Retina (tissue), 1 donor: ENCODE results near the gene ODF2.
"Not testable (repeated sequence)": the region's sequence is repeated elsewhere in the genome, so short reads cannot be mapped to it uniquely, and the experiment has no call there.

ENCODE experiments used
- DNase-seq: peaks from one replicate; pipeline ENCODE4 v3.0.0-alpha.2; 2016

The ODF2 gene

DNA sequence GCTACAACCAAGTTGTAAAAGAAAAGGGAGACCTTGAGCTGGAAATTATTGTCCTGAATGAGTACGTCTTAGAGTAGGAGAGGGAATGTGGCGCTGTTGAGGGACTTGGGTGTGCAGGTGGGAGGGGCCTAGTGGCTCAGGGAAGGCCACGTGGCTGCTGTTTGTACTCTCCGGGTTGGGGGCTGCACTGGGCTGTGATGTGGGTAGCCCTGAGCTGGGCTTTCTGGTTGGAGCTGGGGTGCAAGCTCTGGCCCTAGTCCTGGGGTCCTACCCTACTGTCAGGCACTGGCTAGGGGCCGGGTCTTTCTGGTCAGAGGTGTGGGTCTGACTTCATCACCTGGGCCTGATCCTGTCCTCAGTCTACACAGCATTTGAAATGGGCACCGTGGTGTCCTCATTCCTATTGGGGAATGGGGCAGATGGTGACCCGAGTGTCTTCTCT is 29.6 kb downstream of the ODF2 start:
- no peak for DNase-seq

DNA sequence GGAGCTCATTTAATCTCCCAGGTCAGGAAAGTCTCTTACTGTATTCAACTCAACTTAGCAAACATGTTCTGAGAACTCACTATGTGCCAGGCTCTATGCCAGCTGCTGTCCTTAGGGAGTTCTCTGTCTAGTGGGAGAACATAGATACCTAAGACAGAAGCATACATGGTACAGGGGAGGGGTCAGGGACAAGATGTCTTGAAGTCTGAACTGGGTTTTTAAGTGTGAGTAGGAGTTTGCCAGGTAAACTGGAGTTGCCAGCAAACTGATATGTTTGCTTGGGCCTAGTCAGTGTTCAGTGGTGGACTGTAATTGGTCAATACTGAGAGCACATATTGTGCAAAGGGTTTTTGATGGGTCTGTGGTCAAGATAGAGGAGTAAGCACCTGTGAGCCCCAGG is 30.4 kb downstream of the ODF2 start:
- no peak for DNase-seq

DNA sequence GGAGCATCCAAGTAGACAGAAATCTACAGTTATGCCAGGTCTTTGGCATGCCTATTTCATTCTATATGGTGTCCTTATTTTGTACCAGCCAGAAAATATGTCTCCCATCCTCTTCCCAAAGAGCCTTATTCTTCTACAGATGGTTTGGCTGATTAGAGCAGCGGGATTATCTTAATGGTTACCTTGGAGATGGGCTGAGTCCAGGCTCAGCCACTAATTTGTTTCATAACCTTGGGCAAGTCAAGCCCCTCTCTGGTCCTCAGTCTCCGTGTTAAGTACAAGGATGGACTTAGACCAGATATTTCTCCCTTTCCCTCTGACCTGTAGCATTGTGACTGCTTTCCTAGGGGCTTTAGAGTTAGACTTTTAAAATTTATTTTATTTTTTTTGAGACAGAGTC is 37.6 kb downstream of the ODF2 start:
- DNase-seq = no peak

DNA sequence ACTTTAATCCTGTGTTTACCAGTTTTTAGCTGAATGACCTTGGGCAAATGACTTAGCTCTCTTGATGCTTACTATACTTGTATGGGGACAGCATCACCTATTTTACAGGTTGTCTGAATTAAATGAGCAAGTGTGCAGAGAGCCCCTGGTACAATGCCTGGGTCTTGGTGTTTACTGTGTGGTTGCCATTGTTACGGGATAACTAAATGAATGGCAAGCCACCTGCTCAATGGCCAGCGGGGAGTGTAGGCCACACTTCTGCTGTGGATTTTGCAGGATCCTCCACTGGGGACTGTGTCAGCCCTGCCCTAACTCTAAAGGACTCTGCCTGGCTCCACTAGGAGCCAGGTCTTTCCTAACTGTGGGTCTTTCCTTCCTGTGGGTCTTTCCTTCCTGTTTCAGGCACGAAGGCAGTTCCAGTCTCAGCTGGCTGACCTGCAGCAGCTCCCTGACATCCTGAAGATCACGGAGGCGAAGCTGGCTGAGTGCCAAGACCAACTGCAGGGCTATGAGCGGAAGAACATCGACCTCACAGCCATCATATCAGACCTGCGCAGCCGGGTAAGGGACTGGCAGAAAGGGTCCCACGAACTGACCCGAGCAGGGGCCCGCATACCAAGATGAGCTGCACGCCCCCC is 38.4 kb downstream of the ODF2 start:
- no peak for DNase-seq

DNA sequence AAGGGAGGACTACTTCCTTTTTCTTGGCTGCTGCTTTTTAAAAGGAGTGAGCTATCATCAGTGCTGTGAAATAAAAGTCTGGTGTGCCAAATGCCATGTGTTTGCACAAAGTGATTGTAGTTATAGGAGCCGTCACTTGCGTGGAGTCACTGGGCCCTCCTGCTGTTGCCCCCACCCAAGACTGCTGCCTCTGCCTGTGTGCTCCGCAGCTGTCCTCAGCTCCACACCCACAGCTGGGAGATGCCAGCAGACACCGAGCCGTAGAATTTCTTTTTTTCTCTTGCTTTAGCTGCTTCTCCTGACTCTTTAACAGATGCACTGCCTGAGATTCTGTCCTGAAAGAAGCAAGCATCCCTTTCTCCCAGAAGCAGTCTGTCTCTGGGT is 38.9 kb downstream of the ODF2 start:
- no peak for DNase-seq

DNA sequence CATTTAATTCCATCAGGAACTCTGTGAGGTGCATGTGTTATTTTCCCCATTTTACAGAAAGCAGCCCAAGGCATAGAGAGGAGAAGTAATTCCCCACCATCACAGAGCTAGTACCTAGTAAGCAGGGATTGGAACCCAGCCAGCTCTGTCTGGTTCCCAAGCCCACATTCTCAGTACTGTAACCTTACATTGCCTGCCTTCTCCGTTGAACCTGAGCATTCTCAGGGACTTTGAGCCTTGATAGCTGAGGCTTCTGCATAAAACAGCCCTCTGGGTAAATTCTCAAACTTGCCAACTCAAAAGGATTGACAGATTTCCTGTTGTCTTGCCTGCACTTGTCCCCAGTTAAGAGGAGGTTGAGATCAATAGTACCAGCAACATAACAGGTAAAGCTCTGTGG is 39.5 kb downstream of the ODF2 start:
- no peak for DNase-seq

DNA sequence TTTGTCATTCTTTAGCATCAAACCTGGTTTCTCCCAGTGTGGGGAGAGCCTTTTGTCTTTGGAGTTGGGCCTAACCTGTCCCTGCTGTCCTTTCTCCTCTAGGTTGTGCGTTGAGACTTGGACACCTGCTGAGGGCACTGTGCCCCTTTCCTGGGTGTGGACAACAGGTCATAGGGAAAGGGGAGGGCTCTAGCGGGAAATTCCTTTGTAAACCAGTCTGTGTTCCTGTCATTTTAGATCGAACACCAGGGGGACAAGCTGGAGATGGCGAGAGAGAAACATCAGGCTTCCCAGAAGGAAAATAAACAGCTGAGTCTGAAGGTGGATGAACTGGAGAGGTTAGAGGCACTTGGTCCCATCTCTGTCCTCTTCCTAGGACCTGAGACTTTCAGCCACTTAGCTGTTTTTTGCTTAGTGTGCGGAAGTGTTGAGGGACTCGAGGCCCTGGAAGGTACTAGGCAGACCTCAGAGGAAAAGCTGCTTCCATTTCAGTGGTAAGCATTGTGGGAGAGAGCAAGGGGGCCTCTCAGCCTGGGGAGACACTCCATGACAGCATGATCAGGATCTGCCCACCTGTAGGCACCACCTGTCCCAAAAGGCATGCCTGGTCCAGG is 40.1 kb downstream of the ODF2 start:
- DNase-seq = no peak

DNA sequence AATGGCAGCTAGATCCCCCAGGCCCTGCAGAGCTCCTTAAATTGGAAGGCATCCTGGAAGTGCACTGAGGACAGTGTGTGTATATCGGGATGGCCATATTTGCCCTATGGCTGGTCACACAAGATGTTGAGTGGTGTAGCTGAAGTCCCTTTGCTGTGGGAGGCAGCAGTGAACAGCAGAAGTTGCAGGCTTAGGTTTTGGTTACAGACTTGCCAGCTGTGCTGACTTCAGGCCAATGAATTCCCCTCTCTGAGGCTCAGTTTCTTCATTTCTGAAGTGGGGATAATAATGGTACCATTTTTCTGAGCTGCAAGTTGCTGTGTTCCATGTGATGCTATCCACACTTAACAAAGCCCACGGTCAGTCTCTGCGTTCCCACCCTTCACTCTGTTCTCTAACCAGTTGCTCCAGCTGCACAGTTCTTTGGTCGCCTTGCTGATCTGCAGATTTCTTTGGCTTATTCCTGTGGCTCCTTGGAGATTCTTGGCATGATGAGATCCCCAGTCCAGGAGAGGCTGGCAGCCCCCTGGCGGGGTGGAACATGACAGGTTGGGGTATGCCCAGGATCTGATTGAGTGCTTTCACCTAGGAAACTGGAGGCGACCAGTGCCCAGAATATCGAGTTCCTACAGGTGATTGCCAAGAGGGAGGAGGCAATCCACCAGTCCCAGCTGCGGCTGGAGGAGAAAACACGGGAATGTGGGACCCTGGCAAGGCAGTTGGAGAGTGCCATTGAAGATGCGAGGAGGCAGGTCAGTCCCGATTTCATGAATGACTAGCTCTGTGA is 42.2 kb downstream of the ODF2 start:
- no peak for DNase-seq

DNA sequence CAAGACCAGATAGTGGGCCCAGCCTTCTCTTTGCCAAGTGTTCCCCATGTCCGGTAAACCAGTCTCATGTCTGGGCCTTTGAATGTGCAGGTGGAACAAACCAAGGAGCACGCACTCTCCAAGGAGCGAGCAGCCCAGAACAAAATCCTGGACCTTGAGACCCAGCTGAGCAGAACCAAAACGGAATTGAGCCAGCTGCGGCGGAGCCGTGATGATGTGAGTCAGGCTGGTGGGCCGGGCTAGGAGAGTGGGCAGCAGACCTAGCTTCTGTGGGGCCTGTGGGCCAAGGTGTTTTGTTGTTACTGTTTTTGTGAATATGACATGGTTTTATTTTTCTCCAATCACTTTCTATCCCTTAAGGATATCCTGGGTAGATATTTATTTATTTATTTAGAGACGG is 43.1 kb downstream of the ODF2 start:
- no peak for DNase-seq

DNA sequence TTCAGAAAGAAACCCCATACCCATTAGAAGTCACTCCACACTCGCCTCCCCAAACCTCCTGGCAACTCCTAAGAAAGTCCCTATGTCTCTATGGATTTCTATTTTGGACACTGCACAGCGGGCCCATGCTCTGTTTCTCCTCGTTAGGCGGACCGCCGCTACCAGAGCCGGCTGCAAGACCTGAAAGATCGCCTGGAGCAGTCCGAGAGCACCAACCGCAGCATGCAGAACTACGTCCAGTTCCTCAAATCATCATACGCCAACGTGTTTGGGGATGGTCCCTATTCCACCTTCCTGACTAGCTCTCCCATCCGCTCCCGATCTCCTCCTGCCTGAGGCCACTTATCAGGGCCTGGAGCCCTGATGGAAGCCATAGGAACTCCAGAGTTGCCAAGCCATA is 44.1 kb downstream of the ODF2 start:
- DNase-seq = no peak

DNA sequence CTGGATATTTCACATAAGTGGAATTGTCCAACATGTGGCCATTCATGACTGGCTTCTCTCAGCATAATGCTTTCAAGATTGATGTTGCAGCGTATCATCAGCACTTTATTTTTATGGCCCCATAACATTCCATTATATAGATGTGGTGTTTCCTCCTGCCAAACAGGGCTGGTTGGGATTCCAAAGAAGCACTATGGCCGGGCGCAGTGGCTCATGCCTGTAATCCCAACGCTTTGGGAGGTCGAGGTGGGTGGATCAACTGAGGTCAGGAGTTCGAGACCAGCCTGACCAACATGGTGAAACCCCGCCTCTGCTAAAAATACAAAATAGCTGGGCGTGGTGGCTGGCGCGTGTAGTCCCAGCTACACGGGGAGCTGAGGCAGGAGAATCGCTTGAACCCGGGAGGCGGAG is 47.6 kb downstream of the ODF2 start:
- DNase-seq = not testable (repeated sequence)

DNA sequence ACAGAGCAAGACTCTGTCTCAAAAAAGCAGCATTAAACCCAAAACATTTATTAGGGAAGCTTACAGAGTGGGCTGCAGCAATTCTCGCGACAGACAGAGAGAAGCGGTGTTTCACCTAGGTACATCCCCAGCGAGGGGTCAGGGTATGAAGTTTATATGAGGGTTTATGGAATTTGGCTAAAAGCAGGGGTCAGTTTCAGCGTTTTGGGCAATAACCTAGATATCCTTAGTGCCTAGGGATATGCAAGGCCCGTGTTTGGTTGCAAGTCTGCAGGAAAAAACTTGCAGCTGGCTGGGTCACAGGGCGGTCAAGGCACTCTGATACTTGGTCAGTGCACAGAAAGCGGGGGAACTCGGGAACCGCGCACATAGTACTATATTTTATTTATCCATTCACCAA is 48.1 kb downstream of the ODF2 start:
- no peak for DNase-seq

DNA sequence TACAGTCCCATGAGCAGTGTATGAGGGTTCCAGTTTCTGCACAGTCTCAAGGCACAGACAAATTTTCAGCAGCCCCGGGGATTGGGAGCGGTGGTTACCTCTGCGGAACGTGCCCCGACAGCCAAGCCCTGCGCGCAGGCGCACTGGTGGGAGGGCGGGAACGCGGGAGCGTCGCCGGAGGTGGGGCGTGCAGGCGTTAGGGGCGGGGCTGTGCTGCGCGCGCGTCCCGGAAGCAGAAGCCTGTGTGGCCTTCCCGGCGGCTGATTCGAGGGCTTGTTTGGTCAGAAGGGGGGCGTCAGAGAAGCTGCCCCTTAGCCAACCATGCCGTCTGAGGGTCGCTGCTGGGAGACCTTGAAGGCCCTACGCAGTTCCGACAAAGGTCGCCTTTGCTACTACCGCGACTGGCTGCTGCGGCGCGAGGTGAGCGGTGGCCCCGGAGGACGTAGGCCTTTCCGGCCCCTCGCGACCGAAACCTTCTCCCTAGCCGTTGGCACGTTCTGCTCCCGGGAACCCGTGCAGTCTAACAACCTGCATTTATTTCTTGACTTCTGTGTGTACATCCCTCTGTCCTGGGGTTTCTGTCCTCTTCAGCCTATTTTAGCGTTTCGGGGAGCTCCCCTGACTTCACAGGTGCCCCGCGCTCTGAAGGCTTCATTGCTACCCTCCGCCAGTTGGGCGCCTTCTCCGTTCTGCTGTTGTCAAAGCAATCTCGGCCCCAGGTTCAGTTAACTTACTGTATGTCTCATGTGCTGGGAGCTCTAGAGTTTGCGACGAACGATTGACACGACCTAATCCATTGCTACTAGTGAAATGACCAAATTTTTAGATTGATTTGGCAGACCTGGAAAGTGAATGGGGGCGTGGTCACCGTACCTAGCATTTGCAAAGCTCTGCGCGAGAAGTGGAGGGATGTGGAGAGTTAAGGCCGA is 48.9 kb downstream of the ODF2 start, which contains the start of gene GLE1:
Gene GLE1 (plus strand): TSS at position 235 of the 929 bp plus-strand sequence. CDS start 87 bp downstream, at position 322.
- DNase-seq = peak; percentile 95

DNA sequence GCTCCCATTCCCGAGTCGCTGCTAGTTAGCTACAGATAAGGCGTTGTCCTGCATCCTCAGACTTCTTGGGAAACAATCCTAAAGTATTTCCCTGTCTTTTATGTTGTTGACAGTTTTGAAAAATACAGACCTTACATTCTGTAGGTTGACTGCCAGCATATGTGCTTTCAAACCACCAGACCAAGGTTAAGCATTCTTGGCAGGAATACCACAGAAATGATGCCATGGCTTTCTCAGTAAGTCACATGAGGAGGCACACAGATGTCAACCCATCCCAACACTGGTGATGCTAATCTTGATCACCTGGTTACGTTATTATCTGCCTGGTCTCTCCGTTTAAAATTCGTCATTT is 49.6 kb downstream of the ODF2 start:
- DNase-seq = no peak

DNA sequence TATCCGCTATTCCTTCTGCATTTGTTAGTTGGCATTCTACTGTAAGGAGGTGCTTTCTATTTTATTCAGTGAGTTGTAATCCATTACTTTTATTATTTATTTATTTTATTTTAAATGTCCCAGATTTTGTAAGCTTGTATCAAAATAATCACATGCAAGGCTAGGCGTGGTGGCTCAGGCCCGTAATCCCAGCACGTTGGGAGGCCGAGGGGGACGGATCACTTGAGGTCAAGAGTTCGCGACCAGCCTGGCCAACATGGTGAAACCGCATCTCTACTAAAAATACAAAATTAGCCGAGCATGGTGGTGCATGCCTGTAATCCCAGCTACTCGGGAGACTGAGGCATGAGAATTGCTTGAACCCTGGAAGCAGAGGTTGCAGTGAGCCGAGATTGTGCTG is 50.1 kb downstream of the ODF2 start:
- DNase-seq = not testable (repeated sequence)

DNA sequence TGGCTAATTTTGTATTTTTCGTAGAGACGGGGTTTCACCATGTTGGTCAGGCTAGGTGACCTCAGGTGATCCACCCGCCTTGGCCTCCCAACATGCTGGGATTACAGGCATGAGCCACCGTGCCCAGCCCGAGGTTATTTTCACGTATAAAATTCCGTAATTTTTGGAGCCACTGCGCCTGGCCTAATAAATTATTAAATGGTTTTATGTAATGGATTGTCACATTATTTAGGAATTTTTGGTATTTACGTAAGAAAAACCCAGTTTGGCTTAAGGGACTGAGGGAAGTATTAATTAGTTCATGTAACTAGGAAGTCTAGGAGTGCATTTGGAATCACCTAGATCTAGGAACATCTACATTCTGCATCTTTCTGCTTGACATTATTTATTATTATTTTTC is 57.0 kb downstream of the ODF2 start:
- no peak for DNase-seq

DNA sequence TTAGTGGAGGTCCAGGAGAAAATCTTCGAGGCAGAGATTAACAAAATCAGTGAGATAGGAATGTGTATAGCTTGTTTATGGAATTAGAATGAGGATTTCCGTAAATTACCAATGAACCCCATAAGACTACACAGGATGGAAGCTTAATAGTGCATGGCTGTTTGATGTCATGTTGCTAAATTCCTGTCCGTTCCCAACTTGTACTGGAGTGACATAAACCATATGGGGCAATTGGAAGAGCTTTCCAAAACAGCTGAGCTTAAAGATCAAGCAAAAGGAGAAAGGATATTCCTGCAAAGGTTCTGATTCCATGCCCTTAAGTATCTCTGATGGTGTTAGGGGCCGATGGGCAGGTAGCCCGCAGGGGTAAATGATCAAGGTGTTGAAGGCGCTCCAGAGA is 66.2 kb downstream of the ODF2 start:
- DNase-seq = no peak

DNA sequence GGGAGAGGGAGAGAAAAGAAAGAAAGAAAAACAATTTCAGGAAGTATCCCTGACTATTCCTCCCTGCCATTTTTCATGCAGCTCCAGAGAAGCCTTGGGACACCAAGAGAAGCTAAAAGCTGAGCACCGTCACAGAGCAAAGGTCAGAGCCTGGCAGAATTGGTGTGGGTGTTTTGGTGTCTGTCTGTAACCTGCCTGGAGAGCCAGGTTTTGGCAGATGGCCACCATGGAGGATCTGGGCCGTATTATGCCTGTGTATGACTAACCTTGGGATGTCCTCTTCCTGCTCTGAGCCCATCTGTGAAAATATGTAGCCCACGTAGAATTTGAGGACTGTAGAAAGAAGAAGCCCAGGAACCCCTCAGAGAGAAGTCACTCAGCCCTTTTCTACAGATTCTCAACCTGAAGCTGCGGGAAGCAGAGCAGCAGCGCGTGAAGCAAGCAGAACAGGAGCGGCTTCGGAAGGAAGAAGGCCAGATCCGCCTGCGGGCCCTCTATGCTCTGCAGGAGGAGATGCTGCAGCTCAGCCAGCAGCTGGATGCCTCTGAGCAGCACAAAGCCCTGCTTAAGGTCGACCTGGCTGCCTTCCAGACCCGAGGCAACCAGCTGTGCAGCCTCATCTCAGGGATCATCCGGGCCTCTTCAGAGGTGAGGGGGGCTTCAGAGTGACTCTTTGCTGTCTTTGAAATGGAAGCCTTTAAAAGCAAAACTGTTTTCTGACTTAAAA is 67.6 kb downstream of the ODF2 start:
- DNase-seq = peak; percentile 8

DNA sequence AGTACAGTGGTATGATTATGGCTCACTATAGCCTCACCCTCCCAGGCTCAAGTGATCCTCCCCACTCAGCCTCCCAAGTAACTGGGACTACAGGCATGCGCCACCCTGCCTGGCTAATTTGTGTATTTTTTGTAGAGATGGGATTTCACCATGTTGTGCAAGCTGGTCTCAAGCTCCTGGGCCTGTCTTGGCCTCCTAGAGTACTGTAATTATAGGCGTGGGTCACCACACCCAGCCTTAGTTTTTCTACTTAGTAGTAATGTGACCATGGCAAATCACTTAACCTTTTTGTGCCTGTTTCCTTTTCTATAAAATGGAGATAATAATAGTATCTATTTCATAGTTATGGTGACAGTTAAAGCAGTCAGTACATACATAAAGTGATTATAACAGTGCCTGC is 70.9 kb downstream of the ODF2 start:
- no peak for DNase-seq

DNA sequence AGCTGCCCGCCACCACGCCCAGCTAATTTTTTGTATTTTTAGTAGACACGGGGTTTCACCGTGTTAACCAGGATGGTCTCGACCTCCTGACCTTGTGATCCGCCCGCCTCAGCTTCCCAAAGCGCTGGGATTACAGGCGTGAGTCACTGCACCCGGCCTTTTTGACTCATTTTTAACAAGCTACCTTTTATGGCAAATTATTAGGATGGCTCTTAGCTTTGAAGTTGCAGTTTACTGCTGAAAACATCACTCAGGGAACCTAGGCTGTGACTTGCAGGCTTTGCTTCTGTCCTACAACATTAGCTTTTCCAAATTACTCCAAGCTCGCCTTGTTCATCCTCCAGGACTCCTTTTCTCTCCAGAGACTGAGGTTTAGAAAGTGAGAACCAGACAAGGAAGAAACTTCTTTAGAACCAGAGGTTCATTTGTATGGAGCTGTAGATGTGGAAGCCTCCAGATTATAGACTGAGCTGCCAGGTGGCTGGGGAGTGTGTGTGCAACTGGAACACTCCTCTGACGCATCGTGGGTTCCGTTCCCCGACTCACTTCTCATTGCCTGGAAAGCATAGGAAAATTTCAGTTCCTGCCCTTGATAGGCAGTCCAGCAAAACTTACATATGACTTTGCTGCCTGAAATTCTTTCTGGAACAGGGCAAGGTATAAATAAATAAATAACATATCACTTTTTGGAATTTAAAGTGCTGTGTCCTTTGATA is 72.8 kb downstream of the ODF2 start:
- DNase-seq = no peak

DNA sequence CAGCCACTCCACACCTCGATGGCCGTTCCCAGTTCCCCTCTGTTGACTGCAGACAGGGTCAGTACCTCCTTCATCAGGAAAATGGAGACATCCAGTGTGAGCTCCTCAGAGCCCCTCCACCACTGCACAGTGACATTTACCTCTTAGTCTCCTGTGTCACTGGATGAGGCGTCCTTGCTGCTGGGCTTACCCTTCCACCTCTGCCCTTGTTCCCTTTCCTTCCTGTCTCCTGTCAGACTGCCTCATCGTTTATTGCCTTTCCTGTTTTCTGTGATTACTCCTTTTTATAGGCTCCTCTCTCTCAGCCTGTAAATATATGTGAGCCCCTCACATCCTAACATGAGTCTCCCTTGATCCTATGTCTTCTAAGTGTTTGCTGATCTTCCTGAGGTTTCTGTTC is 73.4 kb downstream of the ODF2 start:
- DNase-seq = no peak

DNA sequence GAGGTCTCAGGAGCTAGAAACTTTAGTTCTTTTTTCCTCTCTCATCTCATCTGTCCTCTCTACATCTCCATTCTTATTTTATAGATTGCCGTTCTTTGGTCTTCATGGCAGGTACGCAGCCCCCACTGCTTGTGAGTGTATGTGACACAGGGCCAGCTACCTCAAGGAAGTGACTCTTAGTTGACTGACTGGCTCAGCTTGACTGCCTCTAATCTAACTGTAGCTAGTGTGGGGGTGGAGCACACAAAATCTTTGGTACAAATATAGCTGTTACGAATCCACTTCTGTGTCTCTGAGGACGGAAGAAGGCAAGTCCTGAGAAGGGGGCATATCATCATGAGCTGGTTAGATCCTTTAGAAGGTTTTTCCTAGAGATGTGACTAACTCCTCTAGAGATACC is 76.8 kb downstream of the ODF2 start:
- DNase-seq = no peak
